CD4-positive, alpha-beta T cell treated with Interleukin-4 for 4 hours (primary cell): ENCODE data around the gene DPM3.

ENCODE experiments used
- DNase-seq: peaks from one replicate; pipeline ENCODE4 v3.0.0-alpha.2; 2020

Gene DPM3

GRCh38 chr1:155091071-155092051 is 49.0 kb downstream of the DPM3 start:
- peak; percentile 74 for DNase-seq
